Fibroblast of lung (primary cell): Measurements from ENCODE around the gene HEBP1.

Experiments
- EZH2 ChIP-seq: IDR thresholded peaks from 2 replicates; pipeline ENCODE4 v1.5.1; 2012; ENCODE audit warnings: low read length, control low read depth, mild to moderate bottlenecking; ENCODE audit errors: missing control alignments
- TF ChIP-seq, protein P1 (sequence below), 2 donors: IDR thresholded peaks in 1 of 2; conservative IDR thresholded peaks in 1 of 2; 1 replicate in 1 of 2; 2 replicates in 1 of 2; pipeline ENCODE4 v1.5.1; 2011 to 2012; ENCODE audit warnings: low read length in 2 of 2, control low read depth in 1 of 2, inconsistent platforms in 1 of 2, low read depth in 1 of 2, mild to moderate bottlenecking in 1 of 2

DNA sequence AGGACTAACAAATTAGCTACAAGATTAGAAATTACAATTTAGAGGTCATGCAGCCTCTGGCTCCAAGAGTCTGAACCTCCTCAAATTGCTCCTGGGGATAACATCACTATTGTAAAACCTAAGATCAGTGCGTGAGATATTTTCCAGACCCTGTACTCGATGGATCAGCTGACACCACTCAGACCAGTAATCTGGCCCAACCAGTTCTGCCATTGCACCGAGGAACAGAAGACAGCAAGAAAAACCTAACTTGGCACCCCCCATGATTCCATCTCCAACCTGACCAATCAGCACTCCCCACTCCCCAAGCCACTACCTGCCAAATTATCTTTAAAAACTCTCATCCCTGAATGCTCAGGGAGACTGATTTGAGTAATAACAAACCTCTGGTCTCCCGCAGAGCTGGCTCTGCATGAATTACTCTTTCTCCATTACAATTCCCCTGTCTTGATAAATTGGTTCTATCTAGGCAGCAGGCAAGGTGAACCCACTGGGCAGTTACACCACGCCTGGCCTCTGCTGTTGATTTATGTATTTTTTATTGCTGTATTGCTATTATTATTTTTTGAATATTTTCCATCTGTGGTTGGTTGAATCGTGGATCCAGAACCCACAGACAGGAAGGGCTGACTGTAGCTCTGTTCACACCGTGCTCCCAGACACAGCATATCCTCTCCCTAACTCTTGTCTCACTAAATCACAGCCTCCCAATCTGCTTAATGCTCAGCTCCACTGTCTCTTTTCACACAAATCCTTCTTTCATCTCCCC lies 9.2 kb downstream of the HEBP1 start:
- TF ChIP-seq, protein P1, sequence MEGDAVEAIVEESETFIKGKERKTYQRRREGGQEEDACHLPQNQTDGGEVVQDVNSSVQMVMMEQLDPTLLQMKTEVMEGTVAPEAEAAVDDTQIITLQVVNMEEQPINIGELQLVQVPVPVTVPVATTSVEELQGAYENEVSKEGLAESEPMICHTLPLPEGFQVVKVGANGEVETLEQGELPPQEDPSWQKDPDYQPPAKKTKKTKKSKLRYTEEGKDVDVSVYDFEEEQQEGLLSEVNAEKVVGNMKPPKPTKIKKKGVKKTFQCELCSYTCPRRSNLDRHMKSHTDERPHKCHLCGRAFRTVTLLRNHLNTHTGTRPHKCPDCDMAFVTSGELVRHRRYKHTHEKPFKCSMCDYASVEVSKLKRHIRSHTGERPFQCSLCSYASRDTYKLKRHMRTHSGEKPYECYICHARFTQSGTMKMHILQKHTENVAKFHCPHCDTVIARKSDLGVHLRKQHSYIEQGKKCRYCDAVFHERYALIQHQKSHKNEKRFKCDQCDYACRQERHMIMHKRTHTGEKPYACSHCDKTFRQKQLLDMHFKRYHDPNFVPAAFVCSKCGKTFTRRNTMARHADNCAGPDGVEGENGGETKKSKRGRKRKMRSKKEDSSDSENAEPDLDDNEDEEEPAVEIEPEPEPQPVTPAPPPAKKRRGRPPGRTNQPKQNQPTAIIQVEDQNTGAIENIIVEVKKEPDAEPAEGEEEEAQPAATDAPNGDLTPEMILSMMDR (conservative IDR thresholded peaks at IDR 0.05 in 1 of 2, IDR thresholded peaks at IDR 0.05 in 1 of 2; ENCODE audit: low read depth in 1 of 2, low read length in 2 of 2), result no peak
- TF ChIP-seq EZH2, result no peak
